Gastroesophageal sphincter (tissue), 4 donors: ENCODE data around the gene CD300LB. TPM values are rescaled to one million over a fixed set of nuclear protein-coding genes. Genes with fewer than 3 reads are reported as not detected.

Experiments used
- ATAC-seq: fragments of 150-250 bp; one replicate; pipeline ENCODE4 v1.9.1; 2016; ENCODE audit warnings: mild to moderate bottlenecking, moderate library complexity
- H3K27ac ChIP-seq, 4 donors: fragments of 200-600 bp; sonication (generic) in 3 of 4; 1 replicate in 3 of 4; 2 replicates in 1 of 4; pipeline ENCODE4 v1.5.1; 2016 to 2019
- H3K27me3 ChIP-seq: fragments of 200-600 bp; sonication (generic); one replicate; pipeline ENCODE4 v1.5.1; 2019
- H3K36me3 ChIP-seq, 2 donors: fragments of 200-600 bp; sonication (generic); one replicate each; pipeline ENCODE4 v1.5.1; 2019; ENCODE audit warnings: control low read depth in 1 of 2
- H3K4me1 ChIP-seq, 3 donors: fragments of 200-600 bp; sonication (generic); 1 replicate in 2 of 3; 2 replicates in 1 of 3; pipeline ENCODE4 v1.5.1; 2016 to 2019; ENCODE audit warnings: control low read depth in 2 of 3
- H3K4me3 ChIP-seq, 2 donors: fragments of 200-600 bp; sonication (generic); one replicate each; pipeline ENCODE4 v1.5.1; 2019; ENCODE audit warnings: mild to moderate bottlenecking in 1 of 2, moderate library complexity in 1 of 2
- H3K9me3 ChIP-seq, 3 donors: fragments of 200-600 bp; sonication (generic); one replicate each; pipeline ENCODE4 v1.5.1; 2017 to 2019; ENCODE audit warnings: control low read depth in 2 of 3
- CTCF ChIP-seq, 4 experiments: fragments of 200-600 bp in 2 of 4; fragments of 450-650 bp in 2 of 4; sonication (generic) in 1 of 4; IDR thresholded peaks; one replicate each; pipeline ENCODE4 v1.5.1; 2017 to 2019; ENCODE audit warnings: antibody characterized with exemption in 4 of 4, mild to moderate bottlenecking in 2 of 4, moderate library complexity in 2 of 4
- EP300 ChIP-seq: sonication (generic); formaldehyde crosslinking; IDR thresholded peaks from one replicate; pipeline ENCODE4 v1.6.1; 2017; ENCODE audit warnings: antibody characterized with exemption, mild to moderate bottlenecking
- POLR2A ChIP-seq, 2 donors: fragments of 450-650 bp; IDR thresholded peaks; one replicate each; pipeline ENCODE4 v1.6.1; 2017; ENCODE audit warnings: antibody characterized with exemption in 2 of 2, mild to moderate bottlenecking in 2 of 2, moderate library complexity in 1 of 2
- POLR2AphosphoS5 ChIP-seq: sonication (generic); formaldehyde crosslinking; IDR thresholded peaks from one replicate; pipeline ENCODE4 v1.6.1; 2017; ENCODE audit warnings: antibody characterized with exemption
- WGBS, 2 donors: methylation state at CpG; one replicate each; pipeline ENCODE4 v1.1.5; 2018; ENCODE audit warnings: low coverage in 1 of 2; 5-methylcytosine and 5-hydroxymethylcytosine counted together
- total RNA-seq, 4 donors: library from RNA; depleted of rRNA; stranded (reverse); fragments of >200 nt; gene quantifications; one replicate each; pipeline ENCODE4 v1.1.0, GENCODE V29; 2016

The CD300LB gene
- total RNA-seq, 4 donors from 2014 or later = 0.67 to 1.0 TPM; not detected in 2

- H3K4me3 ChIP-seq = no peak overlapping the region
- peaks cover 94% of the 10 kb centered on the region for H3K27me3 ChIP-seq
- no peak for TF ChIP-seq POLR2AphosphoS5
- TF ChIP-seq POLR2A (IDR thresholded peaks at IDR 0.05) = no peak
- TF ChIP-seq EP300 = no peak
- TF ChIP-seq CTCF (IDR thresholded peaks at IDR 0.05) = no peak
- peaks cover 0 to 18% (median 0%) of the 10 kb centered on the region in 3 donors for H3K9me3 ChIP-seq
- ATAC-seq = no peak
- no peak overlapping the region for H3K27ac ChIP-seq
- 33 to 61% methylated on average over 2 to 5 of the region's 9 CpGs for WGBS, 2 donors
- H3K4me1 ChIP-seq = no peaks in the 10 kb centered on the region
- H3K36me3 ChIP-seq = no peaks in the 10 kb centered on the region
These were observed 57.1 kb downstream of the CD300LB start for GRCh38 chr17:74474043-74474792.

- no peak overlapping the region for H3K27ac ChIP-seq
- H3K36me3 ChIP-seq = no peaks in the 10 kb centered on the region
- no peak overlapping the region for H3K4me3 ChIP-seq
- no peaks in the 10 kb centered on the region for H3K4me1 ChIP-seq
- WGBS, 2 donors = no CpG with 5 or more reads among the region's 8 CpGs
- no peak for ATAC-seq
- peaks cover 0 to 18% (median 0%) of the 10 kb centered on the region in 3 donors for H3K9me3 ChIP-seq
- TF ChIP-seq POLR2AphosphoS5 (no peak), CTCF (IDR thresholded peaks at IDR 0.05) (no peak), POLR2A (IDR thresholded peaks at IDR 0.05) (no peak), EP300 (no peak)
- peaks cover 94% of the 10 kb centered on the region for H3K27me3 ChIP-seq
These were observed 58.0 kb downstream of the CD300LB start for GRCh38 chr17:74473294-74473693.

GRCh38 chr17:74472890-74473289 is 58.4 kb downstream of the CD300LB start:
- H3K4me3 ChIP-seq = no peak overlapping the region
- no peaks in the 10 kb centered on the region for H3K36me3 ChIP-seq
- peaks cover 0 to 18% (median 0%) of the 10 kb centered on the region in 3 donors for H3K9me3 ChIP-seq
- no peaks in the 10 kb centered on the region for H3K4me1 ChIP-seq
- WGBS, 2 donors = 50 to 83% methylated on average over 1 of the region's 4 CpGs
- no peak for ATAC-seq
- no peak overlapping the region for H3K27ac ChIP-seq
- TF ChIP-seq EP300 = no peak
- no peak for TF ChIP-seq CTCF (IDR thresholded peaks at IDR 0.05)
- TF ChIP-seq POLR2AphosphoS5 = no peak
- no peak for TF ChIP-seq POLR2A (IDR thresholded peaks at IDR 0.05)
- peaks cover 97% of the 10 kb centered on the region for H3K27me3 ChIP-seq

GRCh38 chr17:74471341-74471740 is 59.9 kb downstream of the CD300LB start:
- Histone ChIP-seq H3K27me3 (peaks cover 98% of the 10 kb centered on the region), H3K36me3 (no peaks in the 10 kb centered on the region)
- WGBS, 2 donors = 97 to 100% methylated on average over 1 to 3 of the region's 3 CpGs

More at GRCh38 chr17:74471341-74471740, 59.9 kb downstream of the CD300LB start:
- Histone ChIP-seq H3K9me3 (peaks cover 0 to 15% (median 0%) of the 10 kb centered on the region in 3 donors), H3K27ac (no peak overlapping the region), H3K4me3 (no peak overlapping the region), H3K4me1 (no peaks in the 10 kb centered on the region)
- TF ChIP-seq POLR2AphosphoS5 (no peak), EP300 (no peak), POLR2A (IDR thresholded peaks at IDR 0.05) (no peak), CTCF (IDR thresholded peaks at IDR 0.05) (no peak)
- no peak for ATAC-seq

Other genes starting within 250 kb of the CD300LB start
- 1 to 10 TPM in 2 of 4 donors, under 1 TPM in 2; 0.81 to 2.1 (median 1.5) TPM for gene KIF19, start 205.2 kb downstream of the CD300LB start, total RNA-seq
- gene BTBD17, start 169.6 kb downstream of the CD300LB start, total RNA-seq = not detected
- gene GPR142, start 164.0 kb downstream of the CD300LB start, total RNA-seq = 1 to 10 TPM in 1 of 4 donors, not detected in 3; 1.1 TPM
- 10 to 100 TPM; 11.3 to 27.2 (median 14.3) TPM for gene GPRC5C, start 99.4 kb downstream of the CD300LB start, total RNA-seq
- gene CD300A, start 64.8 kb downstream of the CD300LB start, total RNA-seq = 1 to 10 TPM; 2.0 to 5.8 (median 3.1) TPM
- gene CD300C, start 14.6 kb upstream of the CD300LB start, total RNA-seq = 1 to 10 TPM in 1 of 4 donors, under 1 TPM in 1, not detected in 2; 0.54 to 2.3 TPM
- not detected for gene CD300H, start 36.0 kb upstream of the CD300LB start, total RNA-seq
- gene CD300LD, start 60.8 kb upstream of the CD300LB start, total RNA-seq = not detected
- gene CD300E, start 92.3 kb upstream of the CD300LB start, total RNA-seq = 1 to 10 TPM in 1 of 4 donors, under 1 TPM in 3; 0.16 to 3.9 (median 0.41) TPM
- under 1 TPM in 1 of 4 donors, not detected in 3; 0.27 TPM for gene CD300LF, start 181.4 kb upstream of the CD300LB start, total RNA-seq
- gene RAB37, start 205.8 kb upstream of the CD300LB start, total RNA-seq = 1 to 10 TPM; 1.2 to 5.1 (median 2.0) TPM
- gene NHERF1, start 217.2 kb upstream of the CD300LB start, total RNA-seq = 10 to 100 TPM; 10.3 to 25.7 (median 19.9) TPM
- 10 to 100 TPM; 21.7 to 34.7 (median 26.3) TPM for gene NAT9, start 244.9 kb upstream of the CD300LB start, total RNA-seq